ENCODE data around the gene COX6B2.
"Not testable (repeated sequence)": the region's sequence is repeated elsewhere in the genome, so short reads cannot be mapped to it uniquely, and the experiment has no call there.

Gene COX6B2, protein sequence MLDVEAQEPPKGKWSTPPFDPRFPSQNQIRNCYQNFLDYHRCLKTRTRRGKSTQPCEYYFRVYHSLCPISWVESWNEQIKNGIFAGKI

DNA sequence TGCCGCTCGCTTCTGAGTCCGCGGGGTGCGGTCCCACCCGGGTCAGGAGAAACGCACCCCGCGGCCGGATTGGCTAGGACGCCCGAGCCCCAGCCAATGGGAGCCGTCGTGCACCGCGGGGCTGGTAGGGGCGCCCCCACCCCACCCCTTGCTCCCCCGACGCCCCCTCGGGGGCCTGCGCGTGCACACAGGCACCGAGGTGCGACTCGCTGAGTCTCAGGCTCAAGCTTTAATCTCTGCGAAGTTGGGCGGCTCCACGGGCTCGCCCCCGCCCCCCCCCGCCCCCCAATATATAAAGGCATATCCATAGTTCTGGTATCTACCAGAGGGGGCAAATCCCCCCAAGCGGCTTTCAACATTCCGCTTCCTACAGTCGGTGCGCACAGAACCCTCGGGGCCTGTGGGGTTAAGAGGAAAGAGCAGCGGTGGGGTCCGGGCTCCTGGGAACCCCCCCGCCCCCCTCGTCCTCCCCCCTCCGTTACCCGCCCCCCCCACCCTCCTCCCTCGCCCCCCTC is at the start of gene COX6B2:
Gene COX6B2, minus strand, starts transcription at position 22 of the 515 bp plus-strand sequence. CDS start 198 bp downstream, outside the sequence.
- no peak for DNase-seq (ENCODE audit: low read depth)

GRCh38 chr19:55402509-55402908 is 48.0 kb upstream of the COX6B2 start:
- no peak for DNase-seq (ENCODE audit: low read depth)

DNA sequence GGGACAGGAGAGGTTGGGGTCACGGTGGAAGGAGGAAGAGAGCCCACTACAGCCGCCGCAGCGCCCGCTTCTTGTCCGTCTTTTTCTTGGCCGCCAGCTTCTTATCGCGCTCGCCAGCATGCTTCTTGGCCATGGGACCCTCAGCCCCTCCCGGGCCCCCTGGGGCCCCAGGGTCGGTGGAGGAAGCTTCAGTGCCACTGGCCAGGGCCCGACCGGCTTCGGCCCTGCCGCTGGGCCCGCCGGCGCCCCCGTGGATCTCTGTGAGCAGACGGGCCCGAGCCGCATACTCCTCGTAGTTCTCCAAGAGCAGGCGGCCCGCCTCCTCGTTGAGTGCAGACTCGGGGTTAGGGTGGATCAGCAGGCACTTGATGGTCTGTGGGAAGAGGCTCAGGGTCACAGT is 46.9 kb upstream of the COX6B2 start:
- DNase-seq (ENCODE audit: low read depth) = not testable (repeated sequence)

GRCh38 chr19:55400281-55401087 is 46.0 kb upstream of the COX6B2 start:
- no peak for DNase-seq (ENCODE audit: low read depth)

DNA sequence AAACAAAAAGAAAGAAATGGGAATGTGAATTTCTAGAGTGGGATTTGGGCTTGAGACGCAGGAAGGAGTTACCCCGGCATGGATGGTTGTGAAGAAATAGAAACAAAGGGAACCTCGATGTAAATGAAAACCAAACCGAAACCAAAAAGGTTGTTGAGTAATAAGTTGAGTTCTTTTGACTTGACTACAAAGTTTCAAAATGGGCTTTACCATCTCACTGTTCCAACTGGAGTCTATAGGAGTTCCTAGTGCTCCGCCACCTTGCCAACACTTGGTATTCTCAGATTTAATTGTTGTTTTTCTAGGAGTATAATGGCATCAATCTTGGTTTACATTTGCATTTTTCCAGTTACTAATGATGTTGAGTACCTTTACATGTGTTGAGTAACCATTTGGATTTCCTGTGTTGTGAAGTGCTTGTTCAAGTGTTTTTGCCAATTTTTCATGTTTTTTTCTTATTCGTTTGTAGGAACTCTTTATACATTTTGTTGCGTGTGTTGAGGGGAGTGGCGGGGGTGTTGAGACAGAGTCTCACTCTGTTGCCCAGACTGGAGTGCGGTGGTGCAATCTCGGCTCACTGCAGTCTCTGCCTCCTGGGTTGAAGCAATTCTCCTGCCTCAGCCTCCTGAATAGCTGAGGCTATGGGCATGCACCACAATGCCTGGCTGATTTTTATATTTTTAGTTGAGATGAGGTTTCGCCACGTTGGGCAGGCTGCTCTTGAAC is 43.8 kb upstream of the COX6B2 start:
- DNase-seq (ENCODE audit: low read depth) = no peak

DNA sequence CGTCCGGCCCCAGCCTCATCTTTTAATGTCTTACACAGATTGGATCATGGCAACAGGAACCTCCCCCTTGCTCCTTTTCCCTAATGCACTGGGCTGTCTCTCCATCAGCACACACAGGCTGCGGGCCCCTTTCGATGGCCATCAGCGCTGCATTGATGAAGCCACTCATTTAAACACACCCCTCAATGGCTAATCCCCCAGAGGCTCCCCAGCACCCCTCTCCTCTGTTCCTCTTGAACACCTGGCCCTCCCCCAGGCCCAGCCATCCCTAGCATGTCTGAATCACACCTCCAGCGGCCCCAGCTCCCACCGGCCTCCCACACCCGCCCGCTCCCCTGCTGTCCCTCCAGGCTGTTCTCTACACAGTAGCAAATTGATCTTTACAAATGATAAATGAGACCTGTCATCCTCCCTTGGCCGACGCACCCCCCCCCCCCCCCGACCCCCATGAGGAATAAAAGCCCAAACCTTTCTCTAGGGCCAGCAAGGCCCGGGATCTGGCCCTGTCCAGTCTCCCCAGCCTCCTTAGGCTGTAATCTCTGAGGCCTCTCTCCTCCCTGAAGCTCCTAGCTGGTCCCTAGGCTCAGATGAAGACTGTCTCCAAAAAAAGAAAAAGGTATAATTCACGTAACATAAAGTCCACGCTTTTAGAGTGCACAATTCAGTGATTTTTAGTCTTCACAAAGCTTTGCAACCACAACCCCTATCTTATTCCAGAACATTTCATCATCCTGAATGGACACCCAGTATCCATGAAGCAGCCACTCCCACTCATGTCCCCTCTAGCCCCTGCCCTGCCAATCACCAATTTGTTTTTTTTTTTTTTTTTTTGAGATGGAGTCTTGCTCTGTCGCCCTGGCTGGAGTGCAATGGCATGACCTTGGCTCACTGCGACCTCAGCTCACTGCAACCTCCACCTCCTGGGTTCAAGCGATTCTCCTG is 38.6 kb upstream of the COX6B2 start:
- DNase-seq (ENCODE audit: low read depth) = no peak

DNA sequence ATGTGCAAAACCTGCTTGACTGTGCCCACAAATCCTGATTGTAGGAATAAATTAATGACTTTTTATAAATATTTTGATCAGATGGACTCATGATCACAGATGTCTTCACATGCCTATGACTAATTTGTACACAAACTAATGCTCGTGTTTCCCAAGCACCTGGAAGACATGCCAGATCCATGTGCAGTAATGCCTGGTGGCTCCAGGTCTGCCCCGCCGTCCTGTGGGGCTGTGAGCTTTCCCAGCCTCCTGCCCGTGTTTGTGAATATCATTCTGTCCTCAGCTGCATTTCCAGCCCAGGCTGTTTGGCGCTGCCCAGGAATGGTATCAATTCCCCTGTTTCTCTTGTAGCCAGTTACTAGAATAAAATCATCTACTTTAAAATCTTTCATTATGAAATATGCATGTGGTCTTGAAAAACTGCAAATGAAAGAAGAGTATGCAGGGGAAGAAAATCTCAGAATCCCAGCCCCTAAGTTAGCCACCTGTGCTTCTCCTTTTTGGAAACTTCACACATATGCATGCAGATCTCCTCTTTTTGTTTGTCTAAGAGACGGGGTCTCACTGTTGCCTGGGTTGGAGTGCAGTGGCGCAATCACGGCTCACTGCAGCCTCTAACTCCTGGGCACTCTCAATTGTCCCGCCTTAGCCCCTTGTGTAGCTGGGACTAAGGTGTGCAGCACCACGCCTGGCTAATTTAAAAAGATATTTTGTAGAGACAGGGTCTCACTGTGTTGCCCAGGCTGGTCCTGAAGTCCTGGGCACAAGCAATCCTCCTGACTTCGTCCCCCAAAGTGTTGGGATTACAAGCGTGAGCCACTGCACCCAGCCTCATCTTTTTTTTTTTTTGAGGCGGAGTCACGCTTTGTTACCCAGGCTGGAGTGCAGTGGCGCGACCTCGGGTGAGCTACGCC is 37.4 kb upstream of the COX6B2 start:
- DNase-seq (ENCODE audit: low read depth) = no peak

DNA sequence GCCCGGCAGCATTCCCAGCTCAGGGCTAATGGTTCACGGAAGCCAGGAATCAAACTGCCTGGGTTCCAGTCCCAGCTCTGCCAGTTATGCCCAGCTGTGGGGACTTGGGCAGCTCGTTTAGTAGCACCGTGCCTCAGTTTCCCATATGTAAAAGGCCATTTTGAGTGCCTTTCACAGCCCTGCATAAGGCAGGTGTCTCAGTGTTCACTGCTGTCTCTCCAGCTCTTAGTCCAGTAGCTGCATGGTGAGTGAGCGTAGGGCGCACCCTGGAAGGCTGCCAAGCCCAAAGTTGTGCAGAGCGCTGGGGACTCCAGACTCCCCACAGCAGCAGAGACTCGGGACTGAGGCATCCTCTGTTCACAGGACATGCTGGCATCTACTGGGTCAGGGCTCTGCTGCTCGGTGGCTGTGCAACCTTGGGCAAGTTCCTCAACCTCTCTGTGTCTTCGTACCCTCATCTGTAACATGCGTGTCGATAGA is 36.7 kb upstream of the COX6B2 start:
- DNase-seq (ENCODE audit: low read depth) = no peak

- no peak for DNase-seq (ENCODE audit: low read depth)
These were observed 36.0 kb upstream of the COX6B2 start for GRCh38 chr19:55390461-55390880.

GRCh38 chr19:55389386-55390317 is 35.1 kb upstream of the COX6B2 start:
- no peak for DNase-seq (ENCODE audit: low read depth)

- DNase-seq (ENCODE audit: low read depth) = no peak
These were observed 33.4 kb upstream of the COX6B2 start for GRCh38 chr19:55387736-55388497.

DNA sequence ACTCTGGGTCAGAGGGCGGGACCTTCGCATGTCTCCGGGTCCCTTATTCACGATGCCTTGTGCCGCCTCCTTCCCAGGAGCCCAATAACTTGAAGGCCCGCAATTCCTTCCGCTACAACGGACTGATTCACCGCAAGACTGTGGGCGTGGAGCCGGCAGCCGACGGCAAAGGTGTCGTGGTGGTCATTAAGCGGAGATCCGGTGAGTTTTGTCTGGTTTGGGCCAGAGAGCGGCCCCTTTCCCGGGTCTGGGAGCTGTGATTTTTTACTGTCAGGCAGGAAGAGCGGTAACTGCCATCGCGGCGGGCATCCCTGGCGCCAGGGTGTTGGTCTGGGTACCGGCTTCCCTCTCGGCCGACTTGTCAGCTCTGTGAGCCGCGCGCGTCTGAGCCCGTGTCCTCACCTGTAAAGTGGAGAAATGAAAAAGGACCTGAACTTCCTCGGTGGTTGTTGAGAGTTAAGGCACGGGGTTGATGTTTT is 32.0 kb upstream of the COX6B2 start:
- no peak for DNase-seq (ENCODE audit: low read depth)

- peak; percentile 96 for DNase-seq (ENCODE audit: low read depth)
These were observed 31.4 kb upstream of the COX6B2 start, which contains the start of gene RPL28 for GRCh38 chr19:55385724-55386492. Gene RPL28 (plus strand): TSS chr19:55385932. CDS start chr19:55386358, 426 bp downstream.

GRCh38 chr19:55384920-55385723 is 30.6 kb upstream of the COX6B2 start:
- peak; percentile 93 for DNase-seq (ENCODE audit: low read depth)

DNA sequence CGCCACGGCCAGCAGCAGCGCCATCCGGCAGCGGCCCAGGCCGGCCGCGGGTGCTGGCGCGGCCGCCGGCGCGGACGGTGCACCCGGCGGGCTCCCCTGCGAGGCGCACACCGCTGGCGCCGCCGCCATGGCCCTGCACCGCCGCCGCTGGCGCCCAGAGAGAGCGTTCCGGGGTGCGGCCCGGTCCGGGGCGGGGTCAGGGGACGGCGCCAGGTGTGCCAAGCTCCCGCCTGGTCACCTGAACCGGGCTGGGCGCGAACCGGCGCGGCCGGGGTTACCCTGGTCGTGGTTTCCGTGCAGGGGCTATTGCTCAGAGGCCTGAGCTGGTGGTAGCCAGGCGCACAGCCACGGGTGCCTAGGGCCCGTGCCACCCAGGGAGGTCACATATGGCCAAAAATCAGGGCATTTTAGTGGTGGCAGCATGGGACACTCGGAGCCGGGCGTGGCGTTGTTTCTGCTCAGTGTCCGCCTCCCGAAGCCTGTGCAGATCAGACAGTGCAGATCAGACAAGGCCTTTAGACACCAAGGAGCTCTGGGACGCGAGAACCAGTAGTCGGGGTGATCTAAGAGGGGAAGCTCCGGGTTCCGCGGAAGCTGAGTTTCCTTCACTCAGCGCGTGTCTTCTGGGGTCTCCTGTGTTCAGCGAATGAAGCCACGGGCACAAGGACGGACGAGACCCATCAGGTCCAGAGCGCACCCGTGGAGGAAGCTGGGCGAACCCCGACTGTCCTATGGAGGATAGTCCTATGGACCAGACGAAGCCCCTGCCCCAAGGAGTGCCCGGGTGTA is 29.8 kb upstream of the COX6B2 start, which contains the start of gene TMEM238:
Gene TMEM238, minus strand, starts transcription at position 162 of the 789 bp plus-strand sequence. Its CDS starts 33 bp downstream, at position 129.
- DNase-seq (ENCODE audit: low read depth) = peak; percentile 50
